Ramos (cell line): Measurements from ENCODE around the gene MPPED2.

Experiments used
- in situ Hi-C: fragments of 300-500 bp; cut with MboI; formaldehyde crosslinking; loops from one replicate; pipeline ENCODE4 v1.14.3; 2022; ENCODE audit warnings: low sequenced_read_pairs; ENCODE audit not compliant: unreplicated experiment

The MPPED2 gene, protein sequence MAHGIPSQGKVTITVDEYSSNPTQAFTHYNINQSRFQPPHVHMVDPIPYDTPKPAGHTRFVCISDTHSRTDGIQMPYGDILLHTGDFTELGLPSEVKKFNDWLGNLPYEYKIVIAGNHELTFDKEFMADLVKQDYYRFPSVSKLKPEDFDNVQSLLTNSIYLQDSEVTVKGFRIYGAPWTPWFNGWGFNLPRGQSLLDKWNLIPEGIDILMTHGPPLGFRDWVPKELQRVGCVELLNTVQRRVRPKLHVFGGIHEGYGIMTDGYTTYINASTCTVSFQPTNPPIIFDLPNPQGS

DNA sequence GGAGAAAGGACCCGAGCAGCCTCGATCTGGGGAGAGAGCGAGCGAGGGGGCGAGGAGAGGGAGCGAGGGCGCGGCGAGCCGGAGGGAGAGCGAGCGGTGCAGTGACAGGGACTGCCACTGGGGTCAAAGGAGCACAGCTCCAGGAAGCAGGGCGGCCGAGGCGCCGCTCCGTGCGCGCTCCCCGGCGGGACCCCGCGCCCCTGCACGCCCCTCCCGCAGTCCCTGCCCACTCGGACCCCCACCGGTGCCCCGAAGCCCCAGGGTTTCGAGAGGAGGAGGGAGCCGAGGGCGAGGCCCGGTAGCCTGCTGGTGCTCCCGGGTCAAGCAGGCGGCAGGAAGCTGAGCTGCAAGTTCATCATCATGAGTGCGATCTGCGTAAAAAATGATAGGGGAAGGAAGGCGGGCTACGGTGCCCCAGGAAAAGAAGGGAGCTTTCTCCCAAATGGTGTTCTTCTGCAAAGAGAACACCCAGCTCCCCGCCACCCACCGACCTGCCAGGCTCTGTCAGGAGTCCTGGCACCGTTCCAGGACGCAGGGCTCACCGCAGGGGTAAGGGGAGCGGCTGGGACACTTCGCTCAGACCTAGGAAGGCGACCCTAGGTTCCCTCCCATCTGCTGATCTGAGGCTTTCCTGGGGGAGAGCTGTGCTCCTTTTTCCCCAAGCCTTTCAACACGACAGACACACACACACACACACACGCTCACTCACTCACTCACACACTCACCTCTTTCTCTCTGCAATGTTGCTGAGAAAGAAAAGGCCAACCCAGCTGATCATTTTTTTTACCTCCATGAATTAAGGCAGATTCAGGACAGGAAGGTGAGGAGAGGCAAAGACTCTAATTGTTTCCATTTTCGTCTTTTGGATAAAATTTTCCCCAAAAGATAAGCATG lies at the start of gene MPPED2:
Gene MPPED2, minus strand, starts transcription at position 103 of the 894 bp plus-strand sequence. CDS start 5,980 bp downstream, outside the sequence.
- in situ Hi-C loops = no loop called here

DNA sequence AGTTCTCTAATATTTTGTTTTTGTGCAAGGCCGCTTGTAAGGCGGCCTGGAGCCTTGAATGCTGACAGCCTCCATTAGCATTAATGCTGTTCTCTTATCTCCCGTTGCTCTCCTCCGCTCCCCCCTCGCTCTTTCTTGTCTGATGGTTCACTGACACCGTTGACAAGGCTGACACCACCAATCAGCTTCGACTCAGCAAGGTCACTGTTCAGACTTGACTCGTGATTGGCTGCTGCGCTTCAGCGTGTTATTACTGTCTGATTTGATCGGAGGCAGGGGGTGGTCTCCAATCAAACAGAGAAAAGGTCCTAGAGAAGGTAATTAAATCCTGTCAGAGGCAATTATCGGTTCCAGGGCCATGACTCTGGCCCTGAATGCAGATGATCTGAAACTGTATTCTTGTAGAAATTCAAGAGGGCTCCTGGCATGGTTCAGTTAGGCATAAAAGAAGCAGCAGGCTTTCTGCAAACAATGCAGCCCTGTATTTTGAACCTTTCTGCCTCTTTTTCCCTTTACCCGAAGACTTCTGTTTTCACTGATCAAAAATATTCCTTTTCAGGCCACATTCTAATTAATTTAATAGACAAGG lies 49.3 kb upstream of the MPPED2 start:
- in situ Hi-C loops = no loop called here

DNA sequence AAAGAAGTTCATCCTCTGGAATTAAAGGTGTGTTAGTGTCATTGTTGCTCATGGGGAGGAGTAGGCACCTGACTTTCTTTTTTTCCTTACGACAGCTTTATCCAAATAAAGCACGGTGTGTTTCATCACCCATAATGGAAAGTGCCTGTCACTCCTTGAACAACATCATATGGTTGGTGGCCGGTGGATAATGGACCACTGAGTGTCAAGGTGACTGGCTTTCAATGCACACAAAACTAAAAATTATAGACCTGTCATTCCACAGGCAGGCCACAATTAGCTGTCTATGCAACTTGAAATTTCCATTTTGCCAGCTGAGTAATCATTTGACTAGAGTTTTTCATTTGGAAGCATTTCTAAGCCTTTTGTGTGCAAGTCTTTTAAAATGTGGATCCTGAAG lies 45.0 kb upstream of the MPPED2 start:
- in situ Hi-C loops = no loop called here

DNA sequence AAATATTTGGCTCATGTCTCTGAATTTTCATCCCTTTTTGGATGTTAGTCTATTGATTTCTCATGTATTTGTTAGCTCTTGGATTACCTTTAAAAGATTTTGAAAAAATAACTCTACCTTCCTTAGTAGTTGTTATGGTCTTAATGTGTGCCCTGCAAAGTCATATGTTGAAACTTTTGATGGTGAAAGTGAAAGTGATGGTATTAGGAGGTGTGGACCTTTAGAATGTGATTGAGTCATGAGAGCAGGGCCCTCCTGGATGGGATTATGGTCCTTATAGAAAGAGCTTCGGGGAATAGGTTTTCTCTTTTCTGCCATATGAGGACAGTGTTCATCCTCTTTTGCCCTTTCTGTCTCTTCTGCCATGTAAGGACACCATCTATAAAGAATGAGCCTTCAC lies 33.6 kb upstream of the MPPED2 start:
- in situ Hi-C loops = no loop called here

DNA sequence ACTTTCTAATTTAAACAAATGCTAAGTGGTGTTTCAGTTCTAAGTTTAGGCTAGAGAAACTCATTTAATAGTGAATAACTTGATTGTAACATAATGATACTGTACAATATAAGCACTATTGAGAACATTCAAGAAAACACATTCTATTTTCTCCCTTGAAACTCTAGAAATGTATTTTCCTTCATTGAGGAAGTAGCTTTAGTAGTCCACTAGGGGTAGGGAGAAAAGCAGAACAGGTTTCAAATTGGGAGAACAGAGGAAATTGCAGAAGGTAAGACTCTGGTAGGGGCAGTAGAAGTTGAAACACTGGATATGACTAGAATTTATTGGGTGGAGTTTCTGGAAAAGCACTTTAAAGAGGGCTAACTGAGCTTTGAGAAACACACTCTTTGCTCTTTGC lies 31.6 kb upstream of the MPPED2 start:
- in situ Hi-C loops = no loop called here

DNA sequence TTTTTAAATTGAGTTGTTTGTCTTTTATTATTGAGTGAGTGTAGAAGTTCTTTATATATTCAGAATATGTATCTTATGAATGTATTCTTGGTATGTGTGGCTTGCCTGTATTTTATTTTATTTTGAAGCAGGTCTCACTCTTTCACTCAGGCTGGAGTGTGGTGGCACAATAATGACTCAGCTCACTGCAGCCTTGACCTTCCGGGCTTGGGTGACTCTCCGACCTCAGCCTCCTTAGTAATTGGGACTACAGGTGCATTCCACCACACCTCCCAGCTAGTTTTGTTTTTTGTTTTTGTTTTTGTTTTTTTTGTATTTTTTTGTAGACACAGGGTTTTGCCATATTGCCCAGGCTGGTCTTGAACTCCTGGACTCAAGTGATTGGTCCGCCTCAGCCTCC lies 24.5 kb upstream of the MPPED2 start:
- in situ Hi-C loops = no loop called here

DNA sequence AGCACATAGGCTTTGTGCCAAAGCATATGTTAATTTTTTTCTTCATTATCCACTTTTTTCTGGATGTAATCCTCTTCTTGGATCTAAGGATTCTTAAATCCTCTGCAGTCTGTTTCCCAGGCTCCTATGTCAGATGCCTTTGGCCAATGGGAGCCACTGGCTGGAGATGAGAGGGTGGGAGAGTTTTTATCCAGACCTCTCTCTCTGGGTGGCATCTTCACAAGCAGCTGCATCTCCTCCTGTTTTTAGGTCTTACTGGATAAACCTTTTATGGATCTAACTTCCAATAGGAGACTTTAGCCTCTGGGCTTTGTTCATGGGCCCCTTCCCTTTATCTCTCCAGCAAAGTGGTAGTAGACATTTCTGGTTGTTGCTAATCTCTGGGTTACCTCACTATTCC lies 22.4 kb upstream of the MPPED2 start:
- in situ Hi-C loops = no loop called here

DNA sequence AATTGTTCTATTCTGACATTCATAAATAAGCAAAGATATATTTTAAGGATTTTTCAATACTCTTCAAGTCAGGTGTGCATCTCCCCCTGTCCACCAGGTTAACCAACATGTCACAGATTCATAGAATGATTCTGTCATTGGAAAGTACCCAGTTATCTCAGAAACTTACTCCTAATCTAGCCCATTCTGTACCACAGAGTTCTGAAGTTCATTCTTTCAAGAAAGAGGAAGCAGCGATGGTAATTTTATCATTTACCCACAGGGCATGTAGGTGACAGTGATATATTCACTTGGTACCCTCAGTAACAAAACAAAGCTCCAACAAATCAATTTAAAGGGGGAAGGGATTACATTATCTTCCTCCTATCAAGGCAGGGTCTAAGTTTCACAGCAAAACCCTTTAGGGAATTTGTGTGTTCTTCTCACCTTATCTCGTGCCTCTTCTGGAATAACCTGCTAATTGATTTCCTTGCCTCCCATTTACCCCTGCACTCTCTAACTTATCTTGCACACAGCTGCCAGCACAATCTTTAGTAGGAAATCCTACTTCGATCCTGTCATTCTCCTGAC lies 19.0 kb upstream of the MPPED2 start:
- in situ Hi-C loops = no loop called here

DNA sequence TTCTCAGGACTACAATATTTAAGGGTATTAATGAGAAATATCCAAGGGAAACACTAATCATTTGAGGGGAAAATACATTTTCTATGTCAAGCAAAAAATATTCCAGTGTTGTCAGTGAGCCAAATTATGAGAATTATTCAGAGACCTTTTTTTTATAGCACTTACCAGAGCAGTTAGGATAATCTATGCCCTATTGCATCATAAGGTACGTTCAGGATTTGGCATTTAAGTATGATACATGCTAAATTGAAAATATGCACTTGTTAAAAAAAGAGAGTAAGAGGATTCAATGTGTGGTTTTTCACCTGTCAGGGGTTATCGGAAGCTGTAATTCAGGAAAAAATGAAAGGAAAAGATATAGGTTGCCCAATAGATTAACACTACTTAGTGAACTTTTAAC lies 17.2 kb upstream of the MPPED2 start:
- in situ Hi-C loops = no loop called here

DNA sequence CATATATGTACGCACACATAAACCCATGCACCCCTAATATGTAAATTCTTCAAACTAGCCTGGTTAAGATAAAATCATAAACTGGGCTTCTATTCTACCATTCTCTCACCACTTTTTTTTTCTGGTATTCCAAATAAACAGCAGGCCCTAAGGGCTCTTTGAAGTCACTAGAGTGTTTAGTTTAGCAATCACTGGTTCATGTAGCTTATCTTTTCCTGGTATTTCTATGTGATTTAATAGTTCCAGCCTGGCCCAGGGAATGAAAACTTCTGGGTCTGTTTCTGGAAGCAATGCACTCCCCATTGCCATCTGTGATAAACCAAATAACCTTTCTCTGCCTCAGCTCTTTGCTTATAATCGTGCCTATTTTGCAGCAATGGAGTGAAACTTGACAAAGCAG lies 10.7 kb upstream of the MPPED2 start:
- in situ Hi-C loops = no loop called here

DNA sequence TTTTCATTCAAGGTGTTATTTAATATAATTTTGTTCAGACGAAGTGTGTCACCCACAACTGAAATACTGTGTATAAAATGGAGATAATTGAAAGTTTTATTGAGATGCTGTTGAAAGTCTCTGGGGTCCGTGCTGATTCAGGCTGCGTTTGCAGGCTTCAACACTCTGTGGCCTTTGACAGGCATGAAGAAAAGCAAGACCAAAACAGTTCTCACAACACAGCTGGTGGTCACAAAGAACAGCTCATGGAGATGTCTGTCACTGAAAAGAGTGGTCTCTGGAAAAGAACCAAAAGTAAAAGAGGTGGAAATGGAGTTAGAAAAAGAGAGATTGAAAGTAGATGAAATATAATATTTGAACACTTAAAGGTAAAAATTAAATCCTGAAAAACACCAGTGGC lies 9.8 kb upstream of the MPPED2 start:
- in situ Hi-C loops = no loop called here

DNA sequence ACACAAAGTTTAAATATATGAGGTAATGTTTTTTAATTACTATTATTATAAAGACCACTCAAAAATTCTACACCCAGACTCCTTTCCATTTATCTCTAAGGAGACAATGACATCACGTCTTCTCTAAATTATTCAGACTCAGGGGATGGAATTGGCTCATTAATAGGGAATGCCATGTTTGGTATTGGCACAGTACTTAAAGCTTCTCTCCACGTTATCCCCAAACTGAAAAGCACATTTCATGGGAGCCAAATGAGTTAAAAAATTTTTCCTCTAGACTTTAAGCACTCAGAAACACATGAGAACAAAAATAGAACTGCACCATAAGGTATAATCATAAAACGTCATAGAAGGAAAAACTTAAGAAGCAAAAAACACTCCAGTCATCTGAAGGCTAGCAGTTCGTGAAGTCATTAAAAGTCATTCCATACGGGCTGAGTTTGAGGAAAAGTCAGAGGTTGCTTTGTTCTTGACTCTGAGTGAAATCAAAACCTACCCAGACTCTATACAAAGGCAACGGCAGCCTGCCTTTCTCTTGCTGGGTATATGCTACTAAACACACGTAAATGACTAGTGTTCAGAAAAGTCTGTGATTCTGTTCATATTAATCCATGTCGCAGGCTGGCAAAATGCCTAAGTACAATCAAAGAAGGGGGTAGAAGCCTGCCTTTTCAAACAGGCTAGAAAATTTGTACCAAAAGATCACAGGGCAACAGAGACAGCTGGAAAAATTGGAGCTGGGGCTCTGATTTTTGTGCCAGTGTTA lies 8.7 kb upstream of the MPPED2 start:
- in situ Hi-C loops = no loop called here

DNA sequence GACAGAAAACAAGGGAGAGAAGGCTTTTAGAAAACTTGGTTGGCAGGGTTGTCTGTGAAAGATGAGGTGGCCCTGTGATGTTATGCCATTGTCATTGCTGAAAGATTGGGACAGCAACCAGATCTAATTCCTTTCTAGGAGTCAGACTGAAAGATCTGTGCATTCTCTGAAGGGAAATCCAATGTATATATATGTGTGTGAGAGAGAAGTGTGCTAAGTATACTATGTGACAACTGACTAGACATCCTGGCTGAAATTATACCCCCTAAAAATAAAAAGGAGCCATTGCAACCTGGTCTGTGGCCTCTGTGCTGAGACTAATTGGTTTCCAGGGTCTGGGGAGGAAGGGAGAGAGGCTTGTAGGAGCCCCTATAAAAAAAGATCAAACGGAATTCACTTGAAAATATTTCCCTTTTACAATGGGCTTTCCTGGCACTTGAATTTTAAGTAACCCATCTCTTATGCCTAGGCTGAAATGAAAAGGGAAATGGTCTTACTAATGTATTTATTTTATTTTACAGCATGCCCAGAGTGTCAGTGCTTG lies 1.2 kb upstream of the MPPED2 start:
- in situ Hi-C loops = no loop called here

DNA sequence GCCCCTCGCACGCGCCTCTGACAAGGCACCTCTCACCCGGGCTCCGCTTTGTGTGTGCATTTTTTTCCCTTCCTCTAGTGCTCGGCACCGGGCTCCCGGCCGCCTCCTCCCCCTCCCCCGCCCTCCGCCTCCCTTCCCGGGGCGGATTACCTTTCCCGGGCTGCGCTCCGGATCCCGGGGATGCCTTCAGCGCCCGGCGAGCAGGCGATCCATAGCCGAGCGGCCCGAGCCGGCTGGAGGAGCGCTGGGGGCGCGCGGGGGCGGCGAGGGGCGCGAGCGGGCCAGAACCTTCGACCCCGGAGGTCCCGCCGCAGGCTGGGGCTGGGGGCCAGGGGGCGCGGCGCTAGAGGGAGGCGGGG lies 282 bp downstream of the MPPED2 start:
- in situ Hi-C loops = no loop called here

DNA sequence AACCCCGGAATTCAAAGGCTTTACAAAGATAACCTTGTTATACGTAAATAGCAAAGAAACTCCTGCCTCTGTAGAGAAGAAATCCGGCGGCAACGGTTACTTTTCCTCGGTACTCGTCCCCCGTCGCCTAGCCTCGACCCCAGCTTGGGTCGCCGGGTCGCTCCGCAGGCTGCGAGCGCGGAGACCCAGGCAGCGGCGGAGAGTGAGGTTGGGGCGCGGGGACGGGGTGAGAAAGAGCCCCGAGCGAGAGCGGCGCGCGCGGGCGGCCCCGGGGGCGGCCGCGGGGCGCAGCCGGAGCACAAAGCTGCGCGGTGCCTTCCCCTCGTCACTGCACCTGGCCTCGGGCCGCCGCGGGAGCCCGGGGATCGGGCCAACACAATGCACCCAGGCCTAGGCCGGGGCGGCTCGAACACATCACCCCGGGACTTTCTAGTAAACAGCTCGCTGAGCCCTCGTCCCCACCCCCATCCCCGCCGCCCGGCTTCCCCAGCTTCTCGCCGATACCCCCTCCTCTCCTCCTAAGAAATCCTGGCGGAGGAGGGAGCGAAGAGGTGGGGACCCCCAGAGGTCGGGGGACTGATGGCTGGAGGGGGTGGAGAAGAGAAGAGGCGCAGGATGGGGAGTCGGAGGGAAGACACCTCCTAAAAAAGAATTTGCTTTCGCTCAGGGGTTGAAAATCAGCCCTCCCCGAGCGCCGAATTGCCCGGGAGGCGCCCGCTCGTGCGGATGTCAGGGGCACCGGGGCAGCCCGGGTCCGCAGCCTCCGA lies 845 bp downstream of the MPPED2 start:
- in situ Hi-C loops = no loop called here

DNA sequence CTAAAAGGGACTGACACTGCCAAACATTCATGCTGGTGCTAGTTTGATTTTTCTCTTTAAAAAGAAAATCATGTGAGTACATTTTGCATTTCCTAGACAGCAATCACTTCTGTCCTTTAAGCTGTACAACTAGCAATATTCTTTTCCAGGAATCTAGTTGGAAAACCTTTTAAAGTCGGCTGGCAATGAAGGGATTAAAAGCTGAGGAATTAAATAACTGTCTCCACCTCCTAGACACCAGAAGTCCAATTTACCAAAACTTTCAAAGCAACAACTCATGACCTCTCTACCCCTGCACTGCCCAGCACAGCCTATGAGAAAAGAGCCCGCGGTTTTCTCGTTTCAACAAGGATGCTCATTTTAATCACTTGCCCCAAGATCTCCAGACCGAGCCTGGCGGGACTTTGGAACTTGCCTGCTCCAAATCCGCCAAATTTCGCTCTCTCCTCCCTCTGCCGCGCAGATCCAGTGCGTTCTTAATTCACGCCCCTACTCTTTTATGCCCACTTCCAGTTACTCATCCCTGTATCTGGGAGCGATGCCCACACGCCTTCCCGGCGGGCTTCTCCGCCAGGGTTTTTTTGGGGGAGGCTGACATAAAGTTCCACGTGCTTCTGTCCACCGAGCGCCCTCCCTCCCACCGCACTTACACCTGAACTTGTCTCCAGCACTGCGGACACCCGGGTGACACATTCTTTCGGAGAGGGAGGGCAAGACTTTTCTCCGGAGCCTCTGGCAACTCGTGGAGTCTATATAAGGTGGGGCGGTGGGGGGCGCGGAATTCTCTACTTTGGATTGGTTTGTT lies 2.5 kb downstream of the MPPED2 start:
- in situ Hi-C loops = no loop called here

DNA sequence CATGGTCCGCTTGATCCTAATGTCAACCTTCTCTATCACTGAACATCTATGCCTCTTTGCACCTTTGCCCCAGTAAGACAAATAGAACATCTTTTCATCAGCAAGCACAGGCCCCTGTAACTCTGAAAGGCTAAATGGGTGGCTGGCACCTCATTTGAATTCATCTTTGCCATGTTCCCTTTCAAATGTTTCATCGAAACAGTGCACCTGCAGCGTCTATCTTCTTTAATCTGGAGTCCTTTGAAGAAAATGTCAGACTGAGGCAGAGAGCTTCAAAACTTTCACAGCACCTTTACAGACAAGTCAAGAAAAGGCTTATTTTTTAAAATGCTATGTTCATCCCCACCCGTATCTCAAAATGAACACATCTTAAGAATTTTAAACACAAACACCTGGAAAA lies 3.4 kb downstream of the MPPED2 start:
- in situ Hi-C loops = no loop called here

DNA sequence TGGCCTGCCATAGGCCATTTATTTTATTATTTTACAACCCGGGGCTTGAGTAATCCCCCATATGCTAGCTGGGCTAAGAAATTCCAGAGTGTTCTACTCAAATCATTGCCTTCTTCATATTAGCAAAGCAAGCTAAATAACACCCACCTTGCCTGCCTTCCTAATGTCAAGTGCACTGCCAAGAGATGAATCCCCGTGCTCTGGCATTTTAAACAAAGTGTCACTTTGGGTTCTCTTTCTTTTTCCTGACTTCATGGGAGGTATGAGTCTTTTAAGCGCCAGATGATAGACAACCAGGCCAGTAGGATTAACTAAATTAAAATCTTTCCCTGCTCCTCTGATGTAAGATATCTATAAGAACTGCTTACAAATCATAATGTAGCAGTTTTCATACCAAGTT lies 4.5 kb downstream of the MPPED2 start:
- in situ Hi-C loops = no loop called here

DNA sequence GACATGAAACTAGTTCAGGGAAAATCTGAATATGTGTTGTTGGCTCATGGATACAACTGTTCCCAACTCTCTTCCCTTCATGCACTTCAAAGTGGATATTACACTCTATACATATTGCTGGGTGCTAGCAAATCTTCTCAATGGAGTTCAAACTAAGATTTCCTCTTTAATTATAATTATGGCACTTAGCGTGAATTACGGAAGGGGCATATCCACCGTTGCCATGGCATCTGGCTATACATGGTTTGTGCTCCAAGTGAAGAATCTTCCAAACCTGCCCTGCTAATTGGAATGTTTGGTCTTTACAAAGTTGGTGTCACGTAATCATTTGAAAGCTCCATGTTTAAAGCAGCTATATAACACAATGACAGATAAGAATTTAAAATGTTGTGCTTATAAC lies 5.6 kb downstream of the MPPED2 start:
- in situ Hi-C loops = no loop called here
